Jurkat, Clone E6-1 (cell line): ENCODE results near the gene PSEN1.
A peak's percentile ranks its signal among the peaks of the same experiment; 100 is the strongest.

Experiments used
- DNase-seq: peaks from one replicate; pipeline ENCODE4 v3.0.0-alpha.2; 2011; ENCODE audit warnings: low read depth, low spot score
- H3K4me3 ChIP-seq: 2 replicates; pipeline ENCODE4 v1.5.1; 2011; ENCODE audit warnings: mild to moderate bottlenecking, low read length, control low read depth, moderate library complexity

The PSEN1 gene

DNA sequence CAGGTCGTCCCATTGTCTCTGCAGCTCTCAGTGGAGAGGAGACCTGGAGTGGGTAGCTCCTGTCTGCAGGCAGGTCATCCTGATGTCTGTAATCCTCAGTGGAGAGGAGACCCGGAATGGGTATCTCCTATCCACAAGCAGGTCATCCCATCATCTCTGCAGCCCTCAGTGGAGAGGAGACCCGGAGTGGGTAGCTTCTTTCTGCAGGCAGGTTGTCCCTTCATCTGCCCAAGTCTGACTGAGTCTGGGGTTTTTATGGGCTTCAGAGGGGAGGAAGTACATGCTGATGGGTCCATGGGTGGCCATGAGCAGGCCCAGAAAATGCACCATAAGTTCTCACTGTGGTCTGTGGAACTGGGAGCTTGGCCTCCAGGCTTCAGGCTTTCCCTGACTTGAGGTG, 72.1 kb downstream of the PSEN1 start:
- DNase-seq: no peak
- H3K4me3 ChIP-seq: no peak overlapping the region

GRCh38 chr14:73208846-73209245, 72.5 kb downstream of the PSEN1 start:
- DNase-seq: no peak
- H3K4me3 ChIP-seq: no peak overlapping the region

GRCh38 chr14:73209953-73210352, 73.6 kb downstream of the PSEN1 start:
- no peak overlapping the region for H3K4me3 ChIP-seq
- DNase-seq: no peak

DNA sequence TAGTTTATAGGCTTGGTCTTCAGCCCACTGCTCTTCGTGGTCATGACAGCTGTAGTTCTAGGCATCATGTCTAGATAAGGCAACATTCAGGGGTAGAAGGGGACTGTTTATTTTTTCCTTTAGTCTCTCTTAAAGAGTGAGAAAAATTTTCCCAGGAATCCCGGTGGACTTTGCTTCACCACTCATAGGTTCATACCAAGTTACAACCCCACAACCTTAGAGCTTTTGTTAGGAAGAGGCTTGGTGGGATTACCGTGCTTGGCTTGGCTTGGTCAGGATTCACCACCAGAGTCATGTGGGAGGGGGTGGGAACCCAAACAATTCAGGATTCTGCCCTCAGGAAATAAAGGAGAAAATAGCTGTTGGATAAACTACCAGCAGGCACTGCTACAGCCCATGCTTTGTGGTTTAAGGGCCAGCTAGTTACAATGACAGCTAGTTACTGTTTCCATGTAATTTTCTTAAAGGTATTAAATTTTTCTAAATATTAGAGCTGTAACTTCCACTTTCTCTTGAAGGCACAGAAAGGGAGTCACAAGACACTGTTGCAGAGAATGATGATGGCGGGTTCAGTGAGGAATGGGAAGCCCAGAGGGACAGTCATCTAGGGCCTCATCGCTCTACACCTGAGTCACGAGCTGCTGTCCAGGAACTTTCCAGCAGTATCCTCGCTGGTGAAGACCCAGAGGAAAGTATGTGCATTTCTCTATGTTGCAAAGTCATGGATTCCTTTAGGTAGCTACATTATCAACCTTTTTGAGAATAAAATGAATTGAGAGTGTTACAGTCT, 75.1 kb downstream of the PSEN1 start:
- DNase-seq: no peak
- H3K4me3 ChIP-seq: no peak overlapping the region

DNA sequence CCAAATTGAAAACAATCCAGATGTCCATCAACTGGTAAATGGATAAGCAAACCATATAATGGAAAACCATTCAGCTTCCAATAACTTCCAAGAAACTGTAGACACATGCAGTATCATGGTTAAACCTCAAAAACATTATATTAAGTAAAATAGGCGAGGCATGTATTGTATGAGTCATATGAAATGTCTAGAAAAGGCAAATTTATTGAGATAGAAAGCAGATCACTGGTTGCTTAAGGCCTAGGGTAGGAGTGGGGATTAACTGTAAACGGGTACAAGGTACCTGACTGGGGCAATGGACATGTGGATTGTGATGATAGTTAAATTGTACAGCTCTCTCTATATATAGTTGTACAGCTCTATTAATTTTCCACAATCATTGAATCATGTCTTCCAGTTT, 79.7 kb downstream of the PSEN1 start:
- no peak for DNase-seq
- H3K4me3 ChIP-seq: no peak overlapping the region

GRCh38 chr14:73217411-73217810, 81.1 kb downstream of the PSEN1 start:
- H3K4me3 ChIP-seq: no peak overlapping the region
- DNase-seq: no peak

GRCh38 chr14:73220061-73220460, 83.8 kb downstream of the PSEN1 start:
- no peak for DNase-seq
- no peak overlapping the region for H3K4me3 ChIP-seq

DNA sequence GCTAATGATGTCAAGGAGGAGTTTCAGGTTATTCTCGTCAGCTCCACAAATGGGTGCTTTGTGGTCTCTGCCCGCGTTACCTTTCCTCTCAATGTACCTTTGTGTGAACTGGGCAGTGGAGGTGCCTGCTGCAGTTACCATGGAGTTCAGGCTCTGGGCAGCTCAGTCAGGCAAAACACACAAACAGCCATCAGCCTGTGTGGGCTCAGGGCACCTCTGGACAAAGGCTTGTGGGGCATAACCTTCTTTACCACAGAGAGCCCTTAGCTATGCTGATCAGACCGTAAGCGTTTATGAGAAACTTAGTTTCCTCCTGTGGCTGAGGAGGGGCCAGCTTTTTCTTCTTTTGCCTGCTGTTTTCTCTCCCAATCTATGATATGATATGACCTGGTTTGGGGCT, 84.3 kb downstream of the PSEN1 start:
- DNase-seq: no peak
- no peak overlapping the region for H3K4me3 ChIP-seq

DNA sequence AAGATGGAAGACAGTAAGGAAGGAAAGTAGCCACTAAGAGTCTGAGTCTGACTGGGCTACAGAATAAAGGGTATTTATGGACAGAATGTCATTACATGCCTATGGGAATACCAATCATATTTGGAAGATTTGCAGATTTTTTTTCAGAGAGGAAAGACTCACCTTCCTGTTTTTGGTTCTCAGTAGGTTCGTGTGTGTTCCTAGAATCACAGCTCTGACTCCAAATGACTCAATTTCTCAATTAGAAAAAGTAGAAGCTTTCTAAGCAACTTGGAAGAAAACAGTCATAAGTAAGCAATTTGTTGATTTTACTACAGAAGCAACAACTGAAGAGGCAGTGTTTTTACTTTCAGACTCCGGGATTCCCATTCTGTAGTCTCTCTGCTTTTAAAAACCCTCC, 85.6 kb downstream of the PSEN1 start:
- no peak for DNase-seq

DNA sequence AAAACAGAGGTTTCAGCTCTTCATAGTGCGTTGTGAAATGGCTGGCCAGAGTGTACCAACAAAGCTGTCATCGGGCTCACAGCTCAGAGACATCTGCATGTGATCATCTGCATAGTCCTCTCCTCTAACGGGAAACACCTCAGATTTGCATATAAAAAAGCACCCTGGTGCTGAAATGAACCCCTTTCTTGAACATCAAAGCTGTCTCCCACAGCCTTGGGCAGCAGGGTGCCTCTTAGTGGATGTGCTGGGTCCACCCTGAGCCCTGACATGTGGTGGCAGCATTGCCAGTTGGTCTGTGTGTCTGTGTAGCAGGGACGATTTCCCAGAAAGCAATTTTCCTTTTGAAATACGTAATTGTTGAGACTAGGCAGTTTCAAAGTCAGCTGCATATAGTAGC, 86.7 kb downstream of the PSEN1 start:
- no peak for DNase-seq
- no peak overlapping the region for H3K4me3 ChIP-seq

More for the DNA sequence above, 85.6 kb downstream of the PSEN1 start:
- no peak overlapping the region for H3K4me3 ChIP-seq

- no peak overlapping the region for H3K4me3 ChIP-seq
Measured at GRCh38 chr14:73225496-73225895, 89.2 kb downstream of the PSEN1 start.

DNA sequence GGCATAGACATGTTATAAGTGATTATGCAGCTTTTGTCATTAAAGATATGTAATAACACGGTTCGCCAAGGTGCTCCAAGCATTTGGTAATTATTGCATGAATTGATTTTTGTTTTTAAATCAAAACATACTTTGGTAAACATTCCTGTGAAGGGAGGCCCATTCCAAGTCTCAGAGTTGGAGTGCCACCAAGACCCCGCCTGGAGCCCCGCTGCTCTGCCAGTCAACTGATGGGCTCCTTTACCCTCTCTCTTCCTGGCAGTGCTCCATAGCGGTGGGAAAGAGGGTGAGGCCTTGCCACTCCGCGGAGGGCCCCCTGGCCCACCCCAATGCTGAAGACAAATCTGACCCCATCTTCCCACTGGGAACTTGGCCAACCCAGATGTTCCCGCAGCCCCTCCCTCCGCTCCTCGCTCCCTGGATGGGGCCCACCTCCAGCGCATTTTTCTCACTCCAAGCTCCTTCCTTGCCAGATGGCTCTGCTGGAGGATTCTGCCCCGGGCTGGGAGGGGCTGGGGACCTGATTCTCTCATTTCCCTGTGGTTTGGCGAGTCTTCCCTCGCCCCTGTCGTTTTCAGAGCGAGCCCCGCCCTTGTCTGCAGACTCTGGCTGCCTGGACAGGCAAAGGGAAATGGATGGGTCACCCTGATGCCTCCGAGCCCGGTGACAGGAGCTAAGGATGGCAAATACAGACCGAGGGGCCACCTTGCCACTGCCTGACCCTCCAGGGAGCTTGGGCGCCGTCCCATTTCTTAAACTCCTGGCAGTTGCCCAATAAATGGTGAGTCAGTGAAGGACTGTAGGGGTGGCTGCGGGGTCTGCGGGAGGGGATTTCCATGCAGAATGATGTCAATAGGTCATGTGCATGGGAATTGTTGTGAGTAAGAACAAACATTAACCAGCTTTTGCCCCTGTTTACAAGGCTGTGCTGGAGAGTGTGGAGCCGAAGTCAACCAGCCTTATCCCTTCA, 91.8 kb downstream of the PSEN1 start:
- no peak for DNase-seq
- H3K4me3 ChIP-seq: no peak overlapping the region

More at GRCh38 chr14:73225496-73225895, 89.2 kb downstream of the PSEN1 start:
- DNase-seq: no peak

DNA sequence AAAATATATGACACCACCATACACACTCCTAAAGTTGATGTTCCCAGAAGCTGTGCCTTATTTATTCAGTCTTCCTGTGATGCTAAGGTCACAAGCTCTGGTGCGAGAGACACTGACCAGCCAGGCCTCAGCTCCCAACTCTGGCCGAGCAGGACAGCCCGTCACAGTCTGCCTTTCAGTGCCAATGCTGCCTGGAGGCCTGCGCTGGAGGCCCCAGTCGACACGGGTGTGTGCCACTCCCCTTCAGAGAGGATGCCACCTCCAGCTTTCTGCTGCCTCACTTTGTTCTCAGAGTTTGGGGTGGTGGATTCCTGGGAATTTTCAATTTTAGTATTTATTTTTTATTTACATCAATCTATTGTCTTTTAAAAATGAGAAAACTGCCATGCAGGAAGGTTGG, 93.7 kb downstream of the PSEN1 start:
- DNase-seq: no peak
- H3K4me3 ChIP-seq: no peak overlapping the region

DNA sequence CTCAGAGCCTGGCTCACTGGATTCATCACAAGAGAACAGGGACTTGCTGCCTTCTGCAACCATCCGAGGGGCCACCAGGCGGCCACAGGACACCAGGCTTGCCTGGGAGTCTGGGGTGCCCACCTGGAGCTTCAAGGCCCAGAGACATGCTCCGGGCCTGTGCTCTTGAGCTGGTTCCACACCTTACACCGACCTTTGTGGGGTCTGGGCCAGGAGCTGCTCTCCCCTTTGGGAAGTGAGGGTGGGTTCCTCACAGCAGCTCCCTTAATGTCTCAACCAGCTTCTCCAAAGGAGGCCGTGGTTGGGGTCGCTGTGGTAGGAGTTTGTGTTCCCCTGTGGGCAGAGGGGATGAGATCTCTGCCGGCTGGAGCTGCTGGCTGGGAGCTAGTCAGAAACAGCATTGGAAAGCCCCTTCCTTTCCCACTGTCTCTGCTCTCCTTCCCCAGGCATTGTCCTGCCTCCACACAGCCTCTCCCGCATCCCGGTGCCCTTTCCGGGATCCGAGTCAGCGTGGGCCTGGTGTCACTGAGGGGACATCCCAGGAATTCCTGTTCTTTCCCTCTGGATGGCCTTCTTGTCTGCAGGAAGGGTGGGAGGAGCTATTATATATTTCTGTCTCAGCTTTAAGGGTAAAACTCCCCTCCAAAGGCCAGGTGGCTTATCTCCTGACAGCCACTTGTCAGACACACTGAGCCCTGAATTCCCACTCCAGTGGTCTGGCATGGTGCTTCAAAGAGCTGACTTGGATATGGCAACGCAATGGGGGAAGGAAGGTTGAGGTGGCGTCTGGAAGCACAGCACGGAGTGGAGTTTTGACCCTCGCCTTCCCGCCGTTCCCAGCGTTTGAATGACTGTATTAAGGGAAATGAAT, 95.9 kb downstream of the PSEN1 start:
- no peak overlapping the region for H3K4me3 ChIP-seq
- peak; percentile 33 for DNase-seq

- no peak overlapping the region for H3K4me3 ChIP-seq
- DNase-seq: no peak
Measured at GRCh38 chr14:73232984-73233383, 96.7 kb downstream of the PSEN1 start.

DNA sequence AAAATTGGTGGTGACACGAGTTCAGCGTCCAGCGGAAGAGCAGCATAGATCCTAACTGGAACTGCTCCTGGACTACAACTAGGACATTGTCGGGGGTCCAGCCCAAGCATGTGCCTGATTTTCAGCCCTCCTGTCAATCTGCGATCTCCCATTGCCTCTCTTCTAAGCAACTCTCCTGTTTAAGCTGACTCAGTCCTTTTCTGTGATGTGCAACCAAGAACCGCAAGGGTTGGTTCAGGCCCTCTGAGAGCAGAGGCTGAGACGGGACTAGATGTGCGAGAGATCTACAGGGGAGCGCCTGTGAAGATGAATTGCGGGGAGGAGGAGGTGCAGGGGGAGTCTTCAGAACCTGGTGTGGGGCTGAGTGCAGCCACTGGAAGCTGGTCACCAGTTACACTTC, 97.3 kb downstream of the PSEN1 start:
- DNase-seq: no peak
- no peak overlapping the region for H3K4me3 ChIP-seq

GRCh38 chr14:73234029-73234428, 97.7 kb downstream of the PSEN1 start:
- no peak overlapping the region for H3K4me3 ChIP-seq
- no peak for DNase-seq

- H3K4me3 ChIP-seq: no peak overlapping the region
- no peak for DNase-seq
Measured at GRCh38 chr14:73234586-73235394, 98.5 kb downstream of the PSEN1 start.
